AG04449 (cell line): ENCODE data around the gene GRIP2.

ENCODE experiments used
- CTCF ChIA-PET: fragments of 350-600 bp; formaldehyde crosslinking; extraction: SDS; loops from one replicate; lab custom pipeline; 2021; ENCODE audit warnings: antibody characterized with exemption; lab: Yijun Ruan, JAX
- POLR2A ChIA-PET: fragments of 400-600, 350-600 bp; formaldehyde crosslinking; extraction: SDS; loops from one replicate; lab custom pipeline; 2020; ENCODE audit warnings: antibody characterized with exemption, inconsistent platforms; lab: Yijun Ruan, JAX
- DNase-seq: peaks from one replicate; pipeline ENCODE4 v3.0.0-alpha.2; 2010; ENCODE audit warnings: low read depth, low spot score
- H3K4me3 ChIP-seq: 2 replicates; pipeline ENCODE4 v1.5.1; 2011; ENCODE audit warnings: low read depth, mild to moderate bottlenecking, control low read depth, low read length
- TF ChIP-seq, protein P1 (sequence below): IDR thresholded peaks from one replicate; pipeline ENCODE4 v1.5.1; 2011; ENCODE audit warnings: mild to moderate bottlenecking, moderate library complexity, low read length, control low read depth, inconsistent platforms; ENCODE audit not compliant: insufficient read depth; ENCODE audit errors: missing control alignments

The GRIP2 gene

DNA sequence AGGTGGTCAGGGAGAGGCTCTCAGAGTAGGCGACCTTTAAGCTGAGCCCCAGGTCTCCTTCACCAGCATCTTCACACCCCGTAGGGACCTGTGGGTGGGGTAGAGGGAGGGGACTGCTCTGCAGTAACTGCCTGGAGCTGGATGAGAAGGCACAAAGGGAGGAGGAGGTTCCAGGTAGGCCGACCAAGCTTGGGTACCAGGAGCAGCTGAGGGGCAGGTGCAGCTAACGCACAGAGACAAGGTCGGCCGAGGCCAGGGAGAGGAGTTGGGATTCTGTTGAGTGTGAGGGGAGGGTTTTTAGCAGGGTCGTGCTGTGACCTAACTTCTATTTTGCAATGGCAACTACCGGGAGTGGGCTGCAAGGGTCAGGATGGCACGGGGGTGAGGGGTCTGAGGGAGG lies 5.9 kb upstream of the GRIP2 start:
- no peak for DNase-seq
- ChIA-PET CTCF (interaction anchor here (0.9 to 6.9 kb wide), 7 partner anchors 8 to 378 kb away, joined by 3 to 81 read pairs (median 6); no protein-coding TSS in a partner anchor), POLR2A (no interaction called here)
- TF ChIP-seq, protein P1, sequence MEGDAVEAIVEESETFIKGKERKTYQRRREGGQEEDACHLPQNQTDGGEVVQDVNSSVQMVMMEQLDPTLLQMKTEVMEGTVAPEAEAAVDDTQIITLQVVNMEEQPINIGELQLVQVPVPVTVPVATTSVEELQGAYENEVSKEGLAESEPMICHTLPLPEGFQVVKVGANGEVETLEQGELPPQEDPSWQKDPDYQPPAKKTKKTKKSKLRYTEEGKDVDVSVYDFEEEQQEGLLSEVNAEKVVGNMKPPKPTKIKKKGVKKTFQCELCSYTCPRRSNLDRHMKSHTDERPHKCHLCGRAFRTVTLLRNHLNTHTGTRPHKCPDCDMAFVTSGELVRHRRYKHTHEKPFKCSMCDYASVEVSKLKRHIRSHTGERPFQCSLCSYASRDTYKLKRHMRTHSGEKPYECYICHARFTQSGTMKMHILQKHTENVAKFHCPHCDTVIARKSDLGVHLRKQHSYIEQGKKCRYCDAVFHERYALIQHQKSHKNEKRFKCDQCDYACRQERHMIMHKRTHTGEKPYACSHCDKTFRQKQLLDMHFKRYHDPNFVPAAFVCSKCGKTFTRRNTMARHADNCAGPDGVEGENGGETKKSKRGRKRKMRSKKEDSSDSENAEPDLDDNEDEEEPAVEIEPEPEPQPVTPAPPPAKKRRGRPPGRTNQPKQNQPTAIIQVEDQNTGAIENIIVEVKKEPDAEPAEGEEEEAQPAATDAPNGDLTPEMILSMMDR: no peak
- H3K4me3 ChIP-seq: no peak overlapping the region

DNA sequence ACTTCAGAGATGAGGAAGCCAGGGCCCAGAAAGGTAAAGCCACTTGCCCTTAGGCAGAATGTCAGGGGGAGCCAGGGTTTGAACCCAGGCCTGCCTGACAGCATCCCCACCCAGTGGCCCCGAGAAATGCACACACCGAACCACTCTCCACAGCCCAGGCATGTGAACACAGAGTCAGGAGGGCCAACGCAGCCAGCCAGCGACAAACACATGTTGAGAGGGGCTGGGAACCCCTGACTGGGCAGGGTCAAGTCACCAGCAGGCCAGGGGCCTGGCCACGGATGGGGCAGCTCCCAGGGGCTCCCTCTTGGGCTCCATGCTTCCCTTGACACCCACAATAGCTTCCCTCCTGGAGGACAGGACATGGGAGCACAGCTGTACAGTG lies 5.1 kb upstream of the GRIP2 start:
- TF ChIP-seq, protein P1: no peak
- CTCF ChIA-PET: interaction anchor here (1.0 to 6.9 kb wide), 7 partner anchors 9 to 649 kb away, joined by 4 to 81 read pairs (median 6); no protein-coding TSS in a partner anchor
- POLR2A ChIA-PET: no interaction called here
- H3K4me3 ChIP-seq: no peak overlapping the region
- no peak for DNase-seq

DNA sequence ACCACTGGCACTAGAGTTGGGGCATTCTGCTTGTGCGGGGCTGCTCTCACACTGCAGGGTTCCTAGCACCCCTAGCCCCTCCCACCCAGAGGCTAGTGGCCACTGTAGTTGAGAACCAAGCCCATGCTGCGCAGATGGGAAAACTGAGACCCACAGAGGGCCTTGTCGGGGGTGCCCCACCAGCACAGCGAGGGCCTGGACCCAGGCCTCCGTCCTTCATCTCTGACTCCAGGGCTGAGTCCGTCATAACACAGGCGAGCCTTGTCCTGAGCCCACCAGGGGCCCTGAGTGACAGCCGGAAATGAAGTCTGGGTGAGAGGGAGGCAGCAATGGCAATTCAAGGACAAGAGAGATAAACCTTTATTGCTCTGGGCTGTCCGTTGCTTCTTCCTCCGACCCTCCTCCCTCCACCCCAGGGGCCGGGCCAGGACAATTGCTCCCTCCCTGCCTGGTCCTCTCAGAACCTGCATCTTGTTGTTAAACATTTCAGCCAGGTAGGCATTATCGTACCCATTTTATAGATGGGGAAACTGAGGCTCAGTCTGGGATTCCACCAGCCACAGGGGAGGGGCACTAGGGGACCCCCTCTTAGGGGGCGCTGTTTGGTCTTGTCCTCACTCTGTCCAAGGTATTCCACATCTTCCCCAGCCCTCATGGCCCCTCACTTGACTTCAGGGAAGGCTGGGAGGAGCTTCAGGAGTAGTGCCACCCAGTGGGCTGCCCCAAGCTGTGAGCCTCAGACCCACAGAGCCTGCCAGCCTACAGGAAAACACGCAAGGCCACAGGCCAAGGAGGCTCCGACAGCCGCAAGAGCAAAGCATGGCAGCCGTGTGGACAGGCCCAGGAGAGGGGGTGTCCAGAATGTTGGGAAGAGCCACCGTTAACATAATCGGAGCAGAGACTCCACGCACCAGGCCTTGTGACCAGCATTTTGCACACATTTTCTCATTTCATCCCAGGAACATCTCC lies 4.4 kb upstream of the GRIP2 start:
- TF ChIP-seq, protein P1: no peak
- H3K4me3 ChIP-seq: no peak overlapping the region
- no peak for DNase-seq
- ChIA-PET CTCF (interaction anchor here (1.0 to 6.9 kb wide), 6 partner anchors 7 to 648 kb away, joined by 4 to 81 read pairs (median 6); no protein-coding TSS in a partner anchor), POLR2A (no interaction called here)

DNA sequence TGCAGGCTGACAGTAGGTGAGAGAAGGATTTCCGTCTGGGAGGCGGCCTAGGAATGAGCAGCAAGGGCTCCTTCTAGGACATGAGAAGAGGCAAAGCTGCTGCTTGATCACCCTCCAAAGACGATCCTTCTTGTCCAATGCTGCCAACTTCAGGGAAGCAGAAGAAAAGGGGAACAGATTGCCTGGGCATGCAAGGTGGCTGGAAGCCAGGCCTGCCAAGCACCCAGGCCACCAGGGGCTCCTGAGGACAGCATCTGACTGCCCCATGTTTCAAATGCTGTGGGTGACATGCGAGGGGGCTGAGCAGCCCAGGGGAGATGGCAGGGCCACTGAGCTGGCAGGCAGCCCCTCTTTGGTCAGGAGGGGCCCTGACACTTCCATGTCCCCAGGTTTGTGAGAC lies 3.3 kb upstream of the GRIP2 start:
- DNase-seq: no peak
- TF ChIP-seq, protein P1: no peak
- H3K4me3 ChIP-seq: no peak overlapping the region
- ChIA-PET CTCF (interaction anchor here (0.7 to 6.9 kb wide), 4 partner anchors 9 to 340 kb away, joined by 3 to 81 read pairs (median 6); no protein-coding TSS in a partner anchor), POLR2A (no interaction called here)

DNA sequence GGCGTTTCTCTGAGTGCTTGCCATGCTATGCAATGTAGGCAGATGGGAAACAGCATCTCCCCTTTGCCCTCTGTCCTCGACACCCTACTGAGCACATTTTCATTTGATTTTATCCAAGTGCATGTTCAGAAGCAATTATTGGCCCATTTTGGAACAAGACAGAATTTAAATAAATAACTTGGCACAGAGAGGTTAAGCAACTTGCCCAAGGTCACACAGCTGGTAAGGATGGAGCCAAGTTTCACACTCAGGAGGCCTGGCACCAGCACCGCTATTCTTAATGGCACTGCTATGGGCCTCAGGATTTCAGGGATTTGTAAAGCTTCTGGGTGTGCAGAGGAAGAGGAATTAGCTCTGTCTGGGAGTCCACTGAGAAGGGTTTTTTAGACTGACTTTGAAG lies 2.5 kb upstream of the GRIP2 start:
- ChIA-PET POLR2A (no interaction called here), CTCF (interaction anchor here (0.7 to 2.1 kb wide), 3 partner anchors 9 to 339 kb away, joined by 3 to 8 read pairs (median 5); no protein-coding TSS in a partner anchor)
- no peak overlapping the region for H3K4me3 ChIP-seq
- TF ChIP-seq, protein P1: no peak
- no peak for DNase-seq

DNA sequence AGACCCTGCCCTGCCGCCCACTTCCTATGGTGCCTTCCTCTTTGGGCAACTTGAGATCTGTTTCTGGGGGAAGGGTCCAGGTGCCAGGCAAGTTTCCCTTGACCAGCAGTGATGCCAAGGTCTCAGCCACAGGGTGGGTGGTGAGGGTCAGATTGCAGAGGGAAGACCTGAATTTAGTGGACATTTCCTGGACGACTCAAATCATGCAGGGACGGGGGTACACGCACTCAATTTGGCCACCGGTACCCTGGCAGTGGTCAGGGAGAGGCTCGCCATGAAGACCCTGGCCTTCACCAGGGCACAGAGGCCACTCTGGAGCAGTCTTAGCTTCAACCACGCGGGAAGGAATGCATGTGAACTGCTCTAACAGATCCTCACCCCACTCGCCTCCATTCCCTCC lies 1.5 kb upstream of the GRIP2 start:
- DNase-seq: no peak
- H3K4me3 ChIP-seq: no peak overlapping the region
- TF ChIP-seq, protein P1: no peak
- CTCF ChIA-PET: no interaction called here
- POLR2A ChIA-PET: no interaction called here
